CMK (cell line): ENCODE measurements around the gene UBE2K.
A peak's percentile ranks its signal among the peaks of the same experiment; 100 is the strongest.
"Not testable (repeated sequence)": the region's sequence is repeated elsewhere in the genome, so short reads cannot be mapped to it uniquely, and the experiment has no call there.

Experiments
- DNase-seq: peaks from one replicate; pipeline ENCODE4 v3.0.0-alpha.2; 2010; ENCODE audit warnings: low read depth

Gene UBE2K

GRCh38 chr4:39689970-39690369, 8.0 kb upstream of the UBE2K start:
- DNase-seq, result no peak

- DNase-seq, result peak; percentile 61
These were observed 581 bp downstream of the UBE2K start for GRCh38 chr4:39698424-39699009.

GRCh38 chr4:39699687-39700409, 1.9 kb downstream of the UBE2K start:
- DNase-seq, result no peak

- DNase-seq, result no peak
These were observed 2.6 kb downstream of the UBE2K start for GRCh38 chr4:39700554-39700953.

GRCh38 chr4:39702716-39703115, 4.8 kb downstream of the UBE2K start:
- DNase-seq, result no peak

- DNase-seq, result not testable (repeated sequence)
These were observed 6.9 kb downstream of the UBE2K start for GRCh38 chr4:39704789-39705188.

- no peak for DNase-seq
These were observed 8.4 kb downstream of the UBE2K start for GRCh38 chr4:39706334-39706733.

GRCh38 chr4:39706741-39707511, 9.0 kb downstream of the UBE2K start:
- no peak for DNase-seq

GRCh38 chr4:39710098-39710896, 12.4 kb downstream of the UBE2K start:
- no peak for DNase-seq

- DNase-seq, result no peak
These were observed 15.1 kb downstream of the UBE2K start for GRCh38 chr4:39712819-39713607.

- DNase-seq, result no peak
These were observed 15.8 kb downstream of the UBE2K start for GRCh38 chr4:39713691-39714090.

- DNase-seq, result no peak
These were observed 16.2 kb downstream of the UBE2K start for GRCh38 chr4:39714166-39714565.

- DNase-seq, result no peak
These were observed 17.9 kb downstream of the UBE2K start for GRCh38 chr4:39715788-39716187.

- no peak for DNase-seq
These were observed 18.4 kb downstream of the UBE2K start for GRCh38 chr4:39716356-39716755.

- not testable (repeated sequence) for DNase-seq
These were observed 19.8 kb downstream of the UBE2K start for GRCh38 chr4:39717743-39718142.

GRCh38 chr4:39718366-39719323, 20.7 kb downstream of the UBE2K start:
- DNase-seq, result no peak

GRCh38 chr4:39719804-39720580, 22.1 kb downstream of the UBE2K start:
- DNase-seq, result no peak

- not testable (repeated sequence) for DNase-seq
These were observed 23.3 kb downstream of the UBE2K start for GRCh38 chr4:39721273-39721672.

GRCh38 chr4:39721788-39722187, 23.9 kb downstream of the UBE2K start:
- DNase-seq, result no peak
